GM04504 (cell line): Measurements from ENCODE around the gene KL.
A peak's percentile ranks its signal among the peaks of the same experiment; 100 is the strongest.

Experiments
- DNase-seq: peaks from one replicate; pipeline ENCODE4 v3.0.0-alpha.2; 2012; ENCODE audit warnings: low read depth

KL gene

GRCh38 chr13:33111414-33112110, 95.3 kb downstream of the KL start:
- peak; percentile 65 for DNase-seq

GRCh38 chr13:33112766-33113165, 96.5 kb downstream of the KL start:
- DNase-seq, result no peak

GRCh38 chr13:33114146-33114545, 97.9 kb downstream of the KL start:
- DNase-seq, result no peak

- no peak for DNase-seq
Observed at GRCh38 chr13:33115274-33115673, 99.1 kb downstream of the KL start.
